ENCODE measurements around the gene PROSER3.
A peak's percentile ranks its signal among the peaks of the same experiment; 100 is the strongest.

DNA sequence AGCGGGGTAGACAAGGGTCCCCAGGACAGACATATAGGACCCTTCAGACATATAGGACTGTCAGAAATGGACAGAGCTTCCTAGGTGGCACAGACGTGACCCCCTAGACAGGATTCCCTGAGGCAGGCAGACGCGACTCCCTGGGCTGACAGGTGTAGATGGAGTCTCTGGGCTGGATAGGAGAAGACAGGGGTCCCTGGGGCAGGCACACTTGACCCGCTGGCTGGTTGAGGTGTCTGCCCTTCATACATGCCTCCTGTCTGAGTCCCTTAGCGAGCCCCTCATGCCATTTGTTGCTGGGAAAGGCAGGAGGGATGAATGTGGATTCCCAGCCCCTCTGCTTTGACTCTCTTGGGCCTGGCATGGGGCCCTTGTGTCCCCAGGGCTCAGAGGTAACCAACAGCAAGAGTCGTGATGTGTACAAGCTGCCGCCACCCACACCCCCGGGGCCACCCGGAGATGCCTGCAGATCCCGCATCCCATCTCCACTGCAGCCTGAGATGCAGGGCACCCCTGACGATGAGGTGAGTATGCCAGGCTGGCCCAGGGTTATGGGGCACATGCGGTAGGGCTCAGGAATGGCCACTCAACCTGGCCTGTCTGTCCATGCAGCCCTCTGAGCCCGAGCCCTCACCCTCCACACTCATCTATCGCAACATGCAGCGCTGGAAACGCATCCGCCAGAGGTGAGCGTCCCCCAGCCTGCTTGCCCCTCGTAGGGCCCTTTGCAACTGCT is 4.2 kb upstream of the PROSER3 start:
- TF ChIP-seq, protein P1, sequence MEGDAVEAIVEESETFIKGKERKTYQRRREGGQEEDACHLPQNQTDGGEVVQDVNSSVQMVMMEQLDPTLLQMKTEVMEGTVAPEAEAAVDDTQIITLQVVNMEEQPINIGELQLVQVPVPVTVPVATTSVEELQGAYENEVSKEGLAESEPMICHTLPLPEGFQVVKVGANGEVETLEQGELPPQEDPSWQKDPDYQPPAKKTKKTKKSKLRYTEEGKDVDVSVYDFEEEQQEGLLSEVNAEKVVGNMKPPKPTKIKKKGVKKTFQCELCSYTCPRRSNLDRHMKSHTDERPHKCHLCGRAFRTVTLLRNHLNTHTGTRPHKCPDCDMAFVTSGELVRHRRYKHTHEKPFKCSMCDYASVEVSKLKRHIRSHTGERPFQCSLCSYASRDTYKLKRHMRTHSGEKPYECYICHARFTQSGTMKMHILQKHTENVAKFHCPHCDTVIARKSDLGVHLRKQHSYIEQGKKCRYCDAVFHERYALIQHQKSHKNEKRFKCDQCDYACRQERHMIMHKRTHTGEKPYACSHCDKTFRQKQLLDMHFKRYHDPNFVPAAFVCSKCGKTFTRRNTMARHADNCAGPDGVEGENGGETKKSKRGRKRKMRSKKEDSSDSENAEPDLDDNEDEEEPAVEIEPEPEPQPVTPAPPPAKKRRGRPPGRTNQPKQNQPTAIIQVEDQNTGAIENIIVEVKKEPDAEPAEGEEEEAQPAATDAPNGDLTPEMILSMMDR (conservative IDR thresholded peaks at IDR 0.05; ENCODE audit: low read depth, low read length) = no peak
- TF ChIP-seq POLR2A (IDR thresholded peaks at IDR 0.05; ENCODE audit: low read depth, low read length) (peak; percentile 16; the same call in 1 of the 2 replicates), CEBPB (IDR thresholded peaks at IDR 0.05; ENCODE audit: low read depth, low read length) (no peak), RCOR1 (IDR thresholded peaks at IDR 0.05; ENCODE audit: insufficient replicate concordance, low read length) (no peak), RAD21 (IDR thresholded peaks at IDR 0.05; ENCODE audit: low read length) (no peak), CHD1 (IDR thresholded peaks at IDR 0.05; ENCODE audit: low read depth, low read length) (no peak), BHLHE40 (IDR thresholded peaks at IDR 0.05; ENCODE audit: low read depth, low read length) (no peak), MAFK (IDR thresholded peaks at IDR 0.05; ENCODE audit: low read depth, low read length) (no peak), MXI1 (IDR thresholded peaks at IDR 0.05; ENCODE audit: borderline replicate concordance, low read depth, low read length) (no peak), FOS (IDR thresholded peaks at IDR 0.05; ENCODE audit: low read depth, low read length) (no peak)
- TF ChIP-seq, protein P2, sequence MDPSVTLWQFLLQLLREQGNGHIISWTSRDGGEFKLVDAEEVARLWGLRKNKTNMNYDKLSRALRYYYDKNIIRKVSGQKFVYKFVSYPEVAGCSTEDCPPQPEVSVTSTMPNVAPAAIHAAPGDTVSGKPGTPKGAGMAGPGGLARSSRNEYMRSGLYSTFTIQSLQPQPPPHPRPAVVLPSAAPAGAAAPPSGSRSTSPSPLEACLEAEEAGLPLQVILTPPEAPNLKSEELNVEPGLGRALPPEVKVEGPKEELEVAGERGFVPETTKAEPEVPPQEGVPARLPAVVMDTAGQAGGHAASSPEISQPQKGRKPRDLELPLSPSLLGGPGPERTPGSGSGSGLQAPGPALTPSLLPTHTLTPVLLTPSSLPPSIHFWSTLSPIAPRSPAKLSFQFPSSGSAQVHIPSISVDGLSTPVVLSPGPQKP (IDR thresholded peaks at IDR 0.05; ENCODE audit: borderline replicate concordance, low read depth, low read length) = no peak

Data from IMR-90 (cell line).